GM18909 (cell line): ENCODE measurements around the gene SEMA5A.

ENCODE experiments used
- ATAC-seq: cut with Tn5 transposase; IDR thresholded peaks from one replicate; pipeline ENCODE4 v1.9.1; 2021; ENCODE audit warnings: mild to moderate bottlenecking; ENCODE audit not compliant: unreplicated experiment, poor library complexity

Gene SEMA5A

GRCh38 chr5:9057406-9058000 is 488.4 kb downstream of the SEMA5A start:
- no peak for ATAC-seq

- ATAC-seq = no peak
Measured at GRCh38 chr5:9056046-9056445, 489.8 kb downstream of the SEMA5A start.

- no peak for ATAC-seq
Measured at GRCh38 chr5:9054821-9055589, 490.9 kb downstream of the SEMA5A start.

GRCh38 chr5:9054322-9054721 is 491.6 kb downstream of the SEMA5A start:
- no peak for ATAC-seq

GRCh38 chr5:9052421-9052820 is 493.5 kb downstream of the SEMA5A start:
- ATAC-seq = no peak

- ATAC-seq = no peak
Measured at GRCh38 chr5:9051779-9052178, 494.1 kb downstream of the SEMA5A start.

GRCh38 chr5:9047932-9048331 is 497.9 kb downstream of the SEMA5A start:
- no peak for ATAC-seq

- no peak for ATAC-seq
Measured at GRCh38 chr5:9046756-9047481, 499.0 kb downstream of the SEMA5A start.

GRCh38 chr5:9045946-9046345 is 499.9 kb downstream of the SEMA5A start:
- ATAC-seq = no peak

- ATAC-seq = no peak
Measured at GRCh38 chr5:9042241-9042640, 503.6 kb downstream of the SEMA5A start.

- no peak for ATAC-seq
Measured at GRCh38 chr5:9040475-9040874, 505.4 kb downstream of the SEMA5A start.

- ATAC-seq = no peak
Measured at GRCh38 chr5:9037048-9037447, 508.8 kb downstream of the SEMA5A start.

- ATAC-seq = no peak
Measured at GRCh38 chr5:9035346-9035745, 510.5 kb downstream of the SEMA5A start.

- no peak for ATAC-seq
Measured at GRCh38 chr5:9034649-9035048, 511.2 kb downstream of the SEMA5A start.

GRCh38 chr5:9033524-9033923 is 512.4 kb downstream of the SEMA5A start:
- no peak for ATAC-seq

- no peak for ATAC-seq
Measured at GRCh38 chr5:9025942-9026341, 519.9 kb downstream of the SEMA5A start.

- ATAC-seq = no peak
Measured at GRCh38 chr5:9020996-9021395, 524.9 kb downstream of the SEMA5A start.

- ATAC-seq = no peak
Measured at GRCh38 chr5:9015937-9016270, 530.0 kb downstream of the SEMA5A start.

- ATAC-seq = no peak
Measured at GRCh38 chr5:9015260-9015936, 530.5 kb downstream of the SEMA5A start.

- no peak for ATAC-seq
Measured at GRCh38 chr5:9013147-9013546, 532.7 kb downstream of the SEMA5A start.
